Smooth muscle cell of the brain vasculature (primary cell): ENCODE results near the gene KRTAP1-1.
"Not testable (repeated sequence)": the region's sequence is repeated elsewhere in the genome, so short reads cannot be mapped to it uniquely, and the experiment has no call there.

ENCODE experiments used
- DNase-seq: peaks from one replicate; pipeline ENCODE4 v3.0.0-alpha.2; 2012; ENCODE audit warnings: low read depth, low spot score

KRTAP1-1 gene, protein sequence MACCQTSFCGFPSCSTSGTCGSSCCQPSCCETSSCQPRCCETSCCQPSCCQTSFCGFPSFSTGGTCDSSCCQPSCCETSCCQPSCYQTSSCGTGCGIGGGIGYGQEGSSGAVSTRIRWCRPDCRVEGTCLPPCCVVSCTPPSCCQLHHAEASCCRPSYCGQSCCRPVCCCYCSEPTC

DNA sequence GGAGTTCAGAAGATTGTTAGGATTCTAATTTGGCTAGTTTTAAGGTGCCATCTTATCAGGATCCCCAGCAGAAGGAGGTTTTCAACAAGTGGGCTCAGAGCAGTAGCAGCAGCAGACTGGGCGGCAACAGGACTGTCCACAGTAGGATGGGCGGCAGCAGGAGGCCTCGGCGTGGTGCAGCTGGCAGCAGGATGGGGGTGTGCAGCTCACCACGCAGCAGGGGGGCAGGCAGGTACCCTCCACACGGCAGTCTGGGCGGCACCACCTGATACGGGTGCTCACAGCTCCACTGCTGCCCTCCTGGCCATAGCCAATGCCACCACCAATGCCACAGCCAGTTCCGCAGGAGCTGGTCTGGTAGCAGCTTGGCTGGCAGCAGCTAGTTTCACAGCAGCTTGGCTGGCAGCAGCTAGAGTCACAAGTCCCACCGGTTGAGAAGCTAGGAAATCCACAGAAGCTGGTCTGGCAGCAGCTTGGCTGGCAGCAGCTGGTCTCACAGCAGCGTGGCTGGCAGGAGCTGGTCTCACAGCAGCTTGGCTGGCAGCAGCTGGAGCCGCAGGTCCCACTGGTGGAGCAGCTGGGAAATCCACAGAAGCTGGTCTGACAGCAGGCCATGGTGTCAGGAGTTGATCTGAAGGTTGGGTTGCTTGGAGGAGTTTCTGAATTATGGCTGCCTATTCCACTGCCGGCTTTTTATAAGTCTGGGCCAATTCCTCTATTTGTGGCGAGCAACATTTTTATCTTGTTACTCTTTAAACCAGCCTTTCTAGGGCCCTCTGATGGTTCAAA, at the start of gene KRTAP1-1:
Gene KRTAP1-1, minus strand, starts transcription at position 668 of the 789 bp plus-strand sequence. Its CDS starts 53 bp downstream, at position 615.
- DNase-seq, result not testable (repeated sequence)

DNA sequence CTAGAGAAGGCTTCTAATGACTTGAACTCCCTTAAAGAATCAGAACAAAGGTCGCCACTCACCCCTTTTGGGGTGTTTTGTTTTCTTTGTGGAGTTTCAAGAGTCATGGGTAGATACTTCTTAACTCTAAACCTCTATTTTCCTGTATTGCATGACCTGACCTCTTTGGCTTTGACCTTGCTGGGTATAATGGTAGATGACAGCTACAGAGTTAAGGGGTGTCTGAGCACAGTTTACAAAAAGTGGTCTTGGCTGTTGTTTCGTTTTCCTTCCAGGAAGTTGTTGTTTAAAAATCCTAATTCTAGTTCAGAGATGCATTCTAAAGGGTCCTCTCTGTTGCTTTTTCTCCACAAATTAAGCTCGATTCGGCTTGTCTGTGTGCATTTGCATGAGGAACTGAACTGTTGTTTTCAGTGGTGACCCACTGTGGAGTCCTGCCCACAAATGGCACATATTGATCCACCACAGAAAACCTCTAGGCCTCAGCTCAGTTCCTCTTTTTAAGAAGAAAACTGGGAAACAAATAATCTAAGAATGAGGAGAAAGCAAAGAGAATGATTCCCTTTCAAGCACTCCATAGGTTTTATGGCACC, 47.6 kb upstream of the KRTAP1-1 start:
- DNase-seq, result not testable (repeated sequence)

DNA sequence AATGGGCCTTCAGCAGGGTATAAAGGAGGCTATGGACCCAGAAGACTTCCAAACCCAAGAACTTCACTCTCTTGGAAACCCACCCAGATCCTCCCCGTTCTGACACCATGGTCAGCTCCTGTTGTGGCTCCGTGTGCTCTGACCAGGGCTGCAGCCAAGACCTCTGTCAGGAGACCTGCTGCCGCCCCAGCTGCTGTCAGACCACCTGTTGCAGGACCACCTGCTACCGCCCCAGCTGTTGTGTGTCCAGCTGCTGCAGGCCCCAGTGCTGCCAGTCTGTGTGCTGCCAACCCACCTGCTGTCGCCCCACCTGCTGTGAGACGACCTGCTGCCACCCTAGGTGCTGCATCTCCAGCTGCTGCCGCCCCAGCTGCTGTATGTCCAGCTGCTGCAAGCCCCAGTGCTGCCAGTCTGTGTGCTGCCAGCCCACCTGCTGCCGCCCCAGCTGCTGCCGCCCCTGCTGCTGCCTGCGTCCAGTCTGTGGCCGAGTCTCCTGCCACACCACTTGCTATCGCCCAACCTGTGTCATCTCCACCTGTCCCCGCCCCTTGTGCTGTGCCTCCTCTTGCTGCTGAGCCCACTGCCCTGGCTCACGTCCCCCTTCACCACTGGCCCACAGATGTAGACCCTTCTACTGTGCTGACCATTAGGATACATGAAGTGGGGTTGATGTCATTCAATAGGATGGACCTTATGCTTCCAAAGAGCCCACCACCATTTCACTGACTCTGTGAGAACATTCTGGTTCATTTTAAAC, 43.0 kb upstream of the KRTAP1-1 start, which contains the start of gene KRTAP4-7:
Gene KRTAP4-7, plus strand, starts transcription at position 51 of the 757 bp plus-strand sequence. Its CDS starts 57 bp downstream, at position 108.
- not testable (repeated sequence) for DNase-seq

DNA sequence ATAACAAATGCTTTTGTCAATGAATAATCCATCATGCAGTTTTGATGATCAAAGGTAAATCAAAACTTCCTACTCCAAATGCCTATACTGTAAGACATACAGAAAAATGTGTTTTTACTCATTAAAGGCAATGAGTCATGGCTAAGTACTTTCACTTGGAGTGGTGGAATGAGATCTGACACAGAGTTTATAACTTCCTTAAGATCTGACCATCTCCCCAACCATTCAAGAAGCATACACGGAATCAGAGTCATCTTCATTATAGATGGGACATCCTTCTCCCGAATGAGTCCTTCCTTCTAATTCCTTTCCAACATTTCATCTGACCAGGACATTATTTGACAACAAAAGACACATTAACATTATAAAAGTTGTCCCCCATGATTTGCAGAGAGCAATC, 42.2 kb upstream of the KRTAP1-1 start:
- DNase-seq, result not testable (repeated sequence)

DNA sequence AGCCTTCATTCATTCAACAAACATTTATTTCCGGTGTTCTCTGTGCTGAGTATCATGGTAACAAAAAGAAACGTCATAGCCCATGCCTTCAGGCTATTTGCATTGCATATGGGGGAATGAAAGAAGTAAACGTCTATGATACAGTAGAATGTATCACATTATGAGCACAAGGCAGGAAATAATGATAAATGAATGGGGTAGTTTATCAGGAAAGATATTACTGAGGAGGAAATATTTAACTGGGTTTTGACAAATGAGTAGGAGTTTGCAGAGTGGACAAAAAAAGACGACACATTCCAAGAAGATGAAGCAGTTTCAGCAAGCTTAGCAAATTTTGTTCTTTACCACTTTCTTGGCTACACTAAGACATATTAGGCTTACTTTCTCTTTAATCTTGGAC, 41.4 kb upstream of the KRTAP1-1 start:
- DNase-seq, result no peak

DNA sequence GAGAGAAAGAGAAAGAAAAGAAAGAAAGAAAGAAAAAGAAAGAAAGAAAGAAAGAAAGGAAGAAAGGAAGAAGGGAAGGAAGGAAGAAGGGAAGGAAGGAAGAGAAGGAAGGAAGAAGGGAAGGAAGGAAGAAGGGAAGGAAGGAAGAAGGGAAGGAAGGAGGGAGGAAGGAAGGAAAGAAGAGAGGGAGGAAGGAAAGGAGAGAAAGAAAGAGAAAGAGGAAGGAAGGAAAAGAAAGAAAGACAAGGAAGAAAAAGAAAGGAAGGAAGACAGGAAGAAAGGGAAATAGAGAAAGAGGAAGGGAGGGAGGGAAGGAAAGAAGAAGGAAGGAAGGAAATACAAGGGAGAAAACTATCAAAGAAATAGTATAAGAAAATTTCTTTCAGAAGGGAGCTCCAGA, 35.5 kb upstream of the KRTAP1-1 start:
- no peak for DNase-seq

DNA sequence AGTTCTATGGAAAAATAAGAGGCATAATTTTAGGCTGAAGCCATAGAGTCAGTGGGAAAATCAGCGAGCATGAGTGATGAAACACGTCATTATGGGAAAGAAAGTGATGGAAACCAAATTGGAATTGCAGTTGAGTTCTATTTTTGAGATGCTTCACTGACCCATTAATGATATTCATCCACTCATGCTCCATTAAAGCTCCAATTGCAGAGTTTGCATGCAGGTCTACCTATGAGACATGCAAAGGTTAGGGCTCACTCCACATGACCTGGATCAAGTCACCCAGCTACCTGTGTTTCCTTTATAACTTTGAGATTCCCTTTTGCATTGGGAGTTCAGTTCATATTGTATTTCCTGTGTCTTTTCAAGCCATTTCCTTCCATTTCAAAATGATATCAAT, 32.4 kb upstream of the KRTAP1-1 start:
- DNase-seq, result no peak

DNA sequence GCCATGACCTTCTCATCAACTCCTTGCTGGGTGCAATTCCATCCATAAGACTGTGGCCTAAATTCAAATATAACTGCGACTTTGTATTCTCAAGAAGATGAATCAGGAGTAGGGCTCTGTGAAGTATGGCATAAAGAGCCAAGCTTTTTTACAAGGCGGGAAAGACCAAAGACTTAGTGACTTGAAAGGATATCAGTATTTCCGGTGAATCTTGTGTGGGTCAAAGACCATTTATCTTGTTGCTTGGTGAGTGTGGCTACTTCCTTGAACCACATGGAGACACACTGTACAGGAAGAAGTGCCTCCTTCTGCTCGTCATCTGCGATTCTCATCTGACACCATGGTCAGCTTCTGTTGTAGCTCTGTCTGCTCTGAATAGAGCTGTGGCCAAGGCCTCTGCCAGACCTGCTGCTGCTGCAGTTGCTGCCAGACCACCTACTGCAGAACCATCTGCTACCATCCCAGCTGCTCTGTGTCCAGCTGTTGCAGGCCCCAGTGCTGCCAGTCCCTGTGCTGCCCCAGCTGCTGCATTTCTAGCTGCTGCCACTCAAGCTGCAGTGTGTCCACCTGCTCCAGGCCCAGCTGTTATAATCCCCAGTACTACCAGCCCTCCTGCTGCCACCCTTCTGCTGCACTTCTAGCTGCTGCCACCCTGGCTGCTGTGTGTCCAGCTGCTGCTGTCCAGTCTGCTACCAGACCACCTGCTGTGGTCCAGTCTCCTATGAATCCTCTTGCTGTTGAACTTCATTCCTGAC, 30.5 kb upstream of the KRTAP1-1 start:
- no peak for DNase-seq

DNA sequence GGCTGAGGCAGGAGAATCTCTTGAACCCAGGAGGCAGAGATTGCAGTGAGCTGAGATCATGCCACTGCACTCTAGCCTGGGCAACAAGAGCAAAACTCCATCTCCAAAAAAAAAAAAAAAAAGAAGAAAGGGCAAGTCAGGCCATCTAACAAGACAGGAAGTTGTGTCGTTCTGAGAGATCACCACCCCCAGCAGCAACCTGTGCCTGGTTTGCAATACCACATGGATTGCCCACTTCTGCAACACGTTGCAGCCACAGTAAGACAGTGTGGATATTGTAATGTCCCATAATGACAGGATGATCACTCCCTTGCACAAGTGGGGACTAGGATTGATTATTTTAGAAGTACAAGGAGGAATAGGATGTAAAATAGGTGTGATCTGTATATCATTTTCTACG, 27.8 kb upstream of the KRTAP1-1 start:
- DNase-seq, result no peak

DNA sequence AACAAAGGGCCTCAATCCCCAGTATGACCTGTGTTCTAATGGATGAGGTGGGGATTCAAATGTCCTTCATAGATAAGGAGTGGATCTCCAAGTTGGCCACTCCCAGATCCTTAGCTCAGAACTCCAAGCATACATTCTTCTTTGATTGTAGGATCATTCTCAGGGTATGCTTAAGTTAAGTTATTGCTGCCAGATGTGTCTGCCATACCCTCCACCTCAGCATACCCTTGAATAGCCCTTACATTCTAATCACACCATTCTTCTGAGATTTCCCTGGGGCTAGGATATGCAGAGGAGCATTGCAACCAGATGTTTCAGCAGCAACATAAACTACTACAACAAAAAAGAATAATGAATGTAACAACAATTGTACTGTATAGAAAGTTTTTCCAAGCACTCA, 26.0 kb upstream of the KRTAP1-1 start:
- DNase-seq, result no peak

DNA sequence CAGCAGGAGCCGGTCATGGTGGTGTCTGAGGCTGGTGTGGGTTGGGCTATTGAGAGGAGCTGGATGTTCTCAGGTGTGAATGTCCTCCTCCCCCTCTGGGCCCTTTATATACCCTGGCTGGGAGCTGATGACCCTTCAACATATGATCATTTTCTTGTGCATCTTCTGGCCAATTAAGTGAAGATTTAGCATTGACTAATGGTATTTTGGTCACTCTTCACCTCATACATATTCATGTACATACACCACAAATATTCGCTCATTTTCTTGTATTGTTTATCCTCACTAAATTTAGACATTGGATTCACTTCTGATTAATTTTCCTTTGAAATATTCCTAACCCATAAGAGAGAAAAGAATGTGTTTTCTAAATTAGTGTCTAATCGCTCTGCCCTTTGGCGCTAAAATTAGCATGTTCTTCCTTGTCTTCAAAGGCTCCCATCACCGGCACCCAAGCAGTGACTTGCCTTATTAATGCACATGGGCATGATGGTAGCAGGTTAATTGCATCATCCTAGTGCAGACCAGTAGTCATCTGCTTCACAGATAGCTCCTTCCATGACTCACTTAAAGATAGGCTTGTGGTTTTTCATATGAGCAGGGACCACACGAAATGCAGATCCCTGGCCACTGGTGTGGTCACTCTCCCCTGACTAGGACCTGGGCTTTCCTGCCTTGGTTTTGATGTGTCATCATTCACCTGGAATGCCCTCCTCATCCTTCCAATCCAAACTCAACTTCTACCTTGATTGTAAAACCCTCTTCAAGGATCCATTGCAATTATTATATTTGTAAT, 24.8 kb upstream of the KRTAP1-1 start, which contains the start of gene KRTAP2-4:
Gene KRTAP2-4, minus strand, starts transcription at position 51 of the 796 bp plus-strand sequence. Its CDS starts 34 bp downstream, at position 17.
- no peak for DNase-seq

DNA sequence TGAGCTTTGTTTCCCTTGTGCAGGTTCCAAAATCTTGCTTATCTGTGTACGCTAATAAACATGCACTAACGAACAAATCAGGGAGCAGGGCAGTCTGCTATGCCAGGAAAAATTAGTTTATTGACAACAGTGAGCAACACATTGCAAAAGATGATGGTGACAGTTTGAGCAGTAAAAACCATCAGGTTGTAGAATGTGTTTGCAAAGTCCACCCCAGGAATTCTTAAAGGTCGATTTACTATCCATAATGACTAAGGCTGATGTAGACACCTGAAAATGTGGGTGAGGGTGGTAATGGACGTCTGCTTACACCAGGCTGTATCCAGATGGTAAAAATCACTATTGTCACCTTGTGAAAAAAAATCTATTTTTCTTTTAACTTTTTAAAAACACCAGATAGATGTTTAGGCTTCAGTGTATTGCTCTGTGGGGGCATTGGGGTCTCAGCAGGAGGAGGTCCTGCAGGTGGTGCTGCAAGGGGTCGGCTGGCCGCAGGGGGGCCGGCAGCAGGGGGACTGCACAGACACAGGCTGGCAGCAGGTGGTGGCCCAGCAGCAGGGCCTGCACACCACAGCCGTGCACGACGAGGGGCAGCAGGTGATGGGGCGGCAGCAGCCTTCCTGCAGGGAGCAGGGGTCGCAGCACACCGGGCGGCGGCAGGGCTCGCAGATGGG, 23.9 kb upstream of the KRTAP1-1 start:
- not testable (repeated sequence) for DNase-seq

DNA sequence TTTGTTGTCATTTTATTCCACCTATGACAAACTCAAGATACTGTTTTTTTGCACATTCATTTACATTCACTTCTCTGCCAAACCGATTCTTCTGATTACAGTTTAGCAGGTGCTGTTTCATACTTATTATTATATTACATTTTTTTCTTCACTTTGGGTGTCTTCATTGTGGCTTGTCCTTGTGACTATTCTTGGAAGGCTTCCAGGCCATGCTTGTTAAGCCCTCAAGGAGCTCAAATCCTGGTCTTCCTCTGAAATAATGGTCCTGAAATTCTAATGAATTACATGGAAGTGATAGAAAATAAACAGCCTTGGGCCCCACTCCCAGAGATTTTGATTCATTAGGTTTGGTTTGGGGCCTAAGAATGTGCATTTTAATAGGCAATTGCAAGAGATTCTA, 23.1 kb upstream of the KRTAP1-1 start:
- DNase-seq, result no peak

DNA sequence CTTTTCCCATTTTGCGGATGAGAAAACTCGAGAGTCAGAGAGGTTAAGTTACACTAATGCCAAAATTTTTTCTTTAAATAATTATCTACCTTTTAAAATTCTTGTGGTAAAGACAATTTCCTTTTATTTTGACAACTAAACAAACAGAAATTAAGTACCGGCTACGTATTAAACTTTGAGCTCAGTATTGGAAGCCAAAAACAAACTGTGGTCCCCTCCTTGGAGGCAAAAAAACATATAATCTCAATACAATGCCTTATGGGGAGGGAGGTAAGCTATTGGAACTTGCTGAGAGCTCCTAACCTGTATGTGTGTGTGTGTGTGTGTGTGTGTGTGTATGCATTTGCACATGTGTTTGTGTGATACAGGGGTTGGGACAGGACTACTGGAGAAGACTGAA, 22.2 kb upstream of the KRTAP1-1 start:
- no peak for DNase-seq

DNA sequence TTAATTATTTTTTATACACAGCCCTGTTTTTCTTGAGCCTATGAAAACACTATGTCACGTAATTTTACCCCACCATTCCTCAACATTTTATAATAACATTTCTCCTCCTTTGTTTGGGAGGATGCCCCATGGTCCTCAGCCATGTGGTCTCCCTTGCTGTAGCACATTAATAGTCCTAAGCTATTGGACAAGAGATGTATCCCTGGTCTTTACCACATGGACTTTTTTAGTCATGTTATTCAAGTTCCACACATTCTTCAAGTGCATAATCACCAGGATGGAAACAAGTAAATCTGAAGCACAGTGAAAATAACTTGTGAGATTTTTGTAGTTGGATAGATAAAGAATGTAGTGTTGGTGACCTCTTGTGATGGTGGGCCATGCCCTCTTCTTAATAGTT, 20.7 kb upstream of the KRTAP1-1 start:
- no peak for DNase-seq

DNA sequence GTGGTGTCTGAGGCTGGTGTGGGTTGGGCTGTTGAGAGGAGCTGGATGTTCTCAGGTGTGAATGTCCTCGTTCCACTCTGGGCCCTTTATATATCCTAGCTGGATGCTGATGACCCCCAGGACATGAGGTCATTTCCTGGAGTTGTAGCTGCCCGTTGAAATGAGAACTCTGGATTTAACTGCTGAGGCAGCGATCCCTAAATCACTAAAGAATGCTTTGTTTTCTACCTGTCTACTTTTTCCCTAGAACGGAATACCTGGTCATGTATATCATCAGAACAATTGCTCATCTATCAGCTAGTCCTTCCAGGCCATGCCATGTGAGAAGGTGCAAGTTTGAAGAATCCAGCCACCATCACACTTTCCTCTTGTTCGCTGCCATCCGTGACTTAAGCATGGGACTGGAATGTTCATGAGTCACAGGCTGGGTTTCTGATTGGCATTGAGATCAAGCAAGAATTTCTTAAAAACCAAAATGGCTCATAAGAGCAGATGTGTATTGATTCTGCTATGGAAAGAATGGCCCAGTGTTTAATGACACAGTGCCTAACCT, 18.9 kb upstream of the KRTAP1-1 start, which contains the start of gene KRTAP2-3:
Gene KRTAP2-3, minus strand, starts transcription at position 63 of the 553 bp plus-strand sequence. CDS start 64 bp downstream, outside the sequence.
- DNase-seq, result no peak

DNA sequence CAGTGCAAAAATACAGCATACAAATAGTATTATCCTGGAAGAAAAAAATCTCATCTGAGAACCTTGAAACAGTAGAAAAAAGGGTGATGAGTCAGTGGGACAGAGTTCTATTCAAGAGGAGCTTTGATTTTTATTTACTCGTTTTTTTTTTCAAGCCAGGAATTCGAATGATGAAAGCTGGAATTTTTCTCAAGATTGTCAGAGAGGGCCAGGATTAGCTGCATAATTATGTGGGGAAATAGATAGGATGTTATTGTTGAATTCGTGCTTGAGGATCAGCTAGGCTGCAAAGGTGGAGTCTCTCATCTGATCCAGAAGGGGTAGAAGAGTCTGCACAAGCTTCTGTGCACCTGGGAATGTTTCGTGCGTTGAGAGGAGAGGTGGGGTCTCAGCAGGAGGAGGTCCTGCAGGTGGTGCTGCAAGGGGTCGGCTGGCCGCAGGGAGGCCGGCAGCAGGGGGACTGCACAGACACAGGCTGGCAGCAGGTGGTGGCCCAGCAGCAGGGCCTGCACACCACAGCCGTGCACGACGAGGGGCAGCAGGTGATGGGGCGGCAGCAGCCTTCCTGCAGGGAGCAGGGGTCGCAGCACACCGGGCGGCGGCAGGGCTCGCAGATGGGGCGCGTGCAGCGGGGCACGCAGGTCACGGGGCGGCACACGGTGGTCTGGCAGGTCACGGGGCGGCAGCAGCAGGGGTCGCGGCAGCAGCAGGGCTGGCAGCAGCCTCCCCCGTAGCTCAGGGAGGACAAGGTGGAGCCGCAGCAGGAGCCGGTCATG, 18.2 kb upstream of the KRTAP1-1 start:
- not testable (repeated sequence) for DNase-seq

DNA sequence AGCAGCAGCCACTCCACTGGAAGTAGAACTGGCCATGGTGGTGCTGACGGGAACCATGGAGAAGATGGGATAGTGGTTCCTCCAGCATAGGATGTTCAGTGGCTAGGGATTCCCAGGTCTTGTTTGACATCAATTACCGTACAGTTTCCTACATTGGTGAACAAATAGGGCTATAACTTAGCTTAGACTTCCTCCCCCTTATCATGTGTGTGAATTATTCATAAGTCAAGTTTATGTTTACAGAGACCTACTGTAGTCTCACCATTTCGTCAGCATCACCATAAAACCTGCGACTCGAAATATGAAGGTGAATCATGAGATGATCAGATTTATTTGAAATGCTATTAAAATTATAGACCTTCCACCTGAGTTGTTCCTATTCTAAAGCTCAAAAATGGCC, 17.5 kb upstream of the KRTAP1-1 start:
- DNase-seq, result no peak
